GM18909 (cell line): Measurements from ENCODE around the gene HOXC11.

ENCODE experiments used
- ATAC-seq: cut with Tn5 transposase; IDR thresholded peaks from one replicate; pipeline ENCODE4 v1.9.1; 2021; ENCODE audit warnings: mild to moderate bottlenecking; ENCODE audit not compliant: unreplicated experiment, poor library complexity

HOXC11 gene

GRCh38 chr12:53956251-53956887 lies 16.6 kb upstream of the HOXC11 start:
- ATAC-seq, result no peak

GRCh38 chr12:53956914-53957536 lies 15.9 kb upstream of the HOXC11 start:
- ATAC-seq, result no peak

- no peak for ATAC-seq
Measured at GRCh38 chr12:53958128-53958527, 14.8 kb upstream of the HOXC11 start.

GRCh38 chr12:53959314-53959713 lies 13.6 kb upstream of the HOXC11 start:
- ATAC-seq, result no peak

- ATAC-seq, result no peak
Measured at GRCh38 chr12:53960187-53961024, 12.5 kb upstream of the HOXC11 start.

- ATAC-seq, result no peak
Measured at GRCh38 chr12:53961025-53961761, 11.7 kb upstream of the HOXC11 start.

- no peak for ATAC-seq
Measured at GRCh38 chr12:53963005-53963404, 9.9 kb upstream of the HOXC11 start.

GRCh38 chr12:53963434-53964314 lies 9.3 kb upstream of the HOXC11 start:
- no peak for ATAC-seq

GRCh38 chr12:53964315-53964713 lies 8.6 kb upstream of the HOXC11 start:
- ATAC-seq, result no peak

GRCh38 chr12:53965281-53966084 lies 7.4 kb upstream of the HOXC11 start:
- no peak for ATAC-seq

- no peak for ATAC-seq
Measured at GRCh38 chr12:53966085-53966384, 6.9 kb upstream of the HOXC11 start.

GRCh38 chr12:53966385-53967133 lies 6.4 kb upstream of the HOXC11 start:
- ATAC-seq, result no peak

- ATAC-seq, result no peak
Measured at GRCh38 chr12:53967421-53967925, 5.5 kb upstream of the HOXC11 start.

GRCh38 chr12:53968214-53969127 lies 4.5 kb upstream of the HOXC11 start:
- no peak for ATAC-seq

GRCh38 chr12:53969588-53970259 lies 3.2 kb upstream of the HOXC11 start:
- no peak for ATAC-seq

GRCh38 chr12:53970451-53970850 lies 2.5 kb upstream of the HOXC11 start:
- no peak for ATAC-seq

- ATAC-seq, result no peak
Measured at GRCh38 chr12:53971129-53971528, 1.8 kb upstream of the HOXC11 start.
